ENCODE data around the gene PDK2.

PDK2 gene

DNA sequence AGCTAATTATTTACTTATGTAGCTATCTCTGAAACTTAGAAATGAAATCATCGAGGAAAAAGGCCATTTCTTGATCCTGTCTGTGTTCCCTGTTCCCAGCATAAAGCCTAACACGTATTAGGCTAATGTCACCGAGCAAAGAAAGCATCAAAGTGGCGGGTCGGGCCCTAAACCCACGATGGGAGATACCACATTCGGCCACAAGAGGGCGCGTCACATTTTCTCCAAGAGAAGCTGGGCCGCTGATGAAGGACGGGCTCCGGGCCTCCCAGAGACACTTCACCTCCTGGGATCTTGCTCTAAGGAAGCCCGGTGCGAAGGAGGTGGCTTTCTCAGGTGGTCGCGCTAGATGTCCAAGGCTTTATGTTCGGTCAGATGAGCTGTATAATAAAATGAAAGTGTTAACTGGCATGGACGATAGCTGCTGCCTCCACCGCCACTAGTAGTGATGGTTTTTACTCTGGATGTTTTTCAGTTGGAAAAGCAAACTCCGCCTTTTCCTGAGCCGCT, 853 bp upstream of the PDK2 start:
- TF ChIP-seq TSHZ2 (CRISPR knock-in tag; IDR thresholded peaks at IDR 0.05) = no peak
- no peak for TF ChIP-seq ARNTL (CRISPR knock-in tag; IDR thresholded peaks at IDR 0.05; ENCODE audit: borderline replicate concordance, low read depth)
- ATAC-seq = peak; percentile 71

DNA sequence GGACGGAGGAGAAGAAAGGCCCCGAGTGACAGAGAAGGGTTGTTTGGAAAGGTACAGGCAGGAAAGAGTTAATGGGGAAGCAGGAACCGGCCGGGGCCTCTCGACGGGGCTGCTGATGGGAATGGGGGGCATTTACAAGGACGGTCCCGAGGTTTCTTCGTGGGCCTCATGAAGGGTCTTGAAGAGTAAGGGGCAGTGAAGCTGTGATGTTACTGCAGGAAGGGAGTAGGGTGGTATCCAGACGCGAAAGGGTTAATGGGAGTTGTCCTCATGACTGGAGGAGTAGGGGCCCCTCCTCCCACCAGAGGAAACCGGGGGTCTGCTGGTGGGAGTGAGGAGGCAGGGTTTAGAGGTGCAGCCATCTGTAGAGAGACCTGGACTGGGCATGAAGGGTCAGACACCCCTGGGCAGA, 481 bp downstream of the PDK2 start:
- ATAC-seq = 0 out of 3 replicates have a peak, but pooled peaks have one; percentile 0
- no peak for TF ChIP-seq ISL1 (CRISPR knock-in tag; IDR thresholded peaks at IDR 0.05)
- no peak for TF ChIP-seq ZFP30 (CRISPR knock-in tag; IDR thresholded peaks at IDR 0.05)
- TF ChIP-seq ZNF8 (CRISPR knock-in tag; IDR thresholded peaks at IDR 0.05) = no peak
- TF ChIP-seq RARB (CRISPR knock-in tag; IDR thresholded peaks at IDR 0.05) = no peak
- TF ChIP-seq ZC3H10 (CRISPR knock-in tag; IDR thresholded peaks at IDR 0.05) = no peak
- no peak for TF ChIP-seq PPARA (CRISPR knock-in tag; IDR thresholded peaks at IDR 0.05; ENCODE audit: borderline replicate concordance)
- TF ChIP-seq BACH2 (CRISPR knock-in tag; IDR thresholded peaks at IDR 0.05; ENCODE audit: borderline replicate concordance) = no peak
- TF ChIP-seq, protein P1, sequence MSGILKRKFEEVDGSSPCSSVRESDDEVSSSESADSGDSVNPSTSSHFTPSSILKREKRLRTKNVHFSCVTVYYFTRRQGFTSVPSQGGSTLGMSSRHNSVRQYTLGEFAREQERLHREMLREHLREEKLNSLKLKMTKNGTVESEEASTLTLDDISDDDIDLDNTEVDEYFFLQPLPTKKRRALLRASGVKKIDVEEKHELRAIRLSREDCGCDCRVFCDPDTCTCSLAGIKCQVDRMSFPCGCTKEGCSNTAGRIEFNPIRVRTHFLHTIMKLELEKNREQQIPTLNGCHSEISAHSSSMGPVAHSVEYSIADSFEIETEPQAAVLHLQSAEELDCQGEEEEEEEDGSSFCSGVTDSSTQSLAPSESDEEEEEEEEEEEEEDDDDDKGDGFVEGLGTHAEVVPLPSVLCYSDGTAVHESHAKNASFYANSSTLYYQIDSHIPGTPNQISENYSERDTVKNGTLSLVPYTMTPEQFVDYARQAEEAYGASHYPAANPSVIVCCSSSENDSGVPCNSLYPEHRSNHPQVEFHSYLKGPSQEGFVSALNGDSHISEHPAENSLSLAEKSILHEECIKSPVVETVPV (CRISPR knock-in tag; IDR thresholded peaks at IDR 0.05) = no peak
- TF ChIP-seq CSDC2 (CRISPR knock-in tag; IDR thresholded peaks at IDR 0.05) = no peak
- no peak for TF ChIP-seq TOX (CRISPR knock-in tag; IDR thresholded peaks at IDR 0.05; ENCODE audit: borderline replicate concordance)
- TF ChIP-seq ESRRG (CRISPR knock-in tag; IDR thresholded peaks at IDR 0.05) = no peak
- TF ChIP-seq ZNF565 (CRISPR knock-in tag; conservative IDR thresholded peaks at IDR 0.05; ENCODE audit: low read depth) = no peak

DNA sequence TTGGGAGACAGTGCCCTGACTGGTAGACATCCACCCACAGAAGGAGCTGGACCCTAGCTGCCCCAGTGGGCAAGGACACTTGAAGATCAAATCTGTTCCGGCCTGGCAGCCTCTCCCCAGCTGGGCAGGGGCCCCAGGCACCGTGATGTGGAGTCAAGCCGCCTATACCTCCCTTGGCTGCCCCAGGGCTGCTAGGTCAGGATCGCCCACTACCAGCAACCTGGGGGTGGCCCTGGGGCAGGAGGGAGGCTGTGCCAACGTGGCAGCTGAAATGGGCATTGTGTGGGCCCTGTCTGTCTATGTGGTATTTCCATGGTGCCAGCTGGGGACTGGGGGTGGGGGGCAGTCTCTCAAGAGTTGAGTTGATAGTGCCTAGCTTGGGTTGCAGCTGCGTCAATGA, 941 bp downstream of the PDK2 start:
- no peak for ATAC-seq
- TF ChIP-seq, protein P2, sequence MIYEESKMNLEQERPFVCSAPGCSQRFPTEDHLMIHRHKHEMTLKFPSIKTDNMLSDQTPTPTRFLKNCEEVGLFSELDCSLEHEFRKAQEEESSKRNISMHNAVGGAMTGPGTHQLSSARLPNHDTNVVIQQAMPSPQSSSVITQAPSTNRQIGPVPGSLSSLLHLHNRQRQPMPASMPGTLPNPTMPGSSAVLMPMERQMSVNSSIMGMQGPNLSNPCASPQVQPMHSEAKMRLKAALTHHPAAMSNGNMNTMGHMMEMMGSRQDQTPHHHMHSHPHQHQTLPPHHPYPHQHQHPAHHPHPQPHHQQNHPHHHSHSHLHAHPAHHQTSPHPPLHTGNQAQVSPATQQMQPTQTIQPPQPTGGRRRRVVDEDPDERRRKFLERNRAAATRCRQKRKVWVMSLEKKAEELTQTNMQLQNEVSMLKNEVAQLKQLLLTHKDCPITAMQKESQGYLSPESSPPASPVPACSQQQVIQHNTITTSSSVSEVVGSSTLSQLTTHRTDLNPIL (CRISPR knock-in tag; IDR thresholded peaks at IDR 0.05; ENCODE audit: low read depth) = no peak
- TF ChIP-seq, protein P1 (CRISPR knock-in tag; IDR thresholded peaks at IDR 0.05) = no peak
- TF ChIP-seq ZNF70 (CRISPR knock-in tag; IDR thresholded peaks at IDR 0.05) (no peak), RARB (CRISPR knock-in tag; IDR thresholded peaks at IDR 0.05) (no peak), ARNTL (CRISPR knock-in tag; IDR thresholded peaks at IDR 0.05; ENCODE audit: borderline replicate concordance, low read depth) (no peak), PATZ1 (CRISPR knock-in tag; IDR thresholded peaks at IDR 0.05; ENCODE audit: borderline replicate concordance) (no peak), TCF4 (CRISPR knock-in tag; IDR thresholded peaks at IDR 0.05; ENCODE audit: borderline replicate concordance) (no peak)

DNA sequence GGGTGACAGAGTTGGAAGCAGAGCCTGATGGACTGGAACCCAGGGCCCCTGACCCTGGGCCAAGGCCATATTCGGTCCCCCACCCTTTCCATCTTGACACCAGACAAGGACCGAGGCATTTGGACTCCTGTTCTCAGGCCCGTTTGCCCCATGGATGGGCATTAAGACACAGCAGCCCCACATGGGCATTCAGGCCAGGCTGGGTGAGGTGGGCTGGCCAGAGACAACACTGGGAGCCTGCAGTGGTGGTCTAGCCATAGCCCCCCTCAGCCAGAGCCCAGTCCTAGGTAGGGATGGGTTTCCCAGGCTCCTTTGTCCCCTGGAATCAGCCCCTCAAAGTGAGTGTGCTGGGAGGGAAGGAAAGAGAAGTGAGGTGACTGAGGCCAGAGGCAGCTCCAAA, 1.6 kb downstream of the PDK2 start:
- no peak for ATAC-seq
- TF ChIP-seq PPARA (CRISPR knock-in tag; IDR thresholded peaks at IDR 0.05; ENCODE audit: borderline replicate concordance) (no peak), ARNTL (CRISPR knock-in tag; IDR thresholded peaks at IDR 0.05; ENCODE audit: borderline replicate concordance, low read depth) (no peak), ZC3H10 (CRISPR knock-in tag; IDR thresholded peaks at IDR 0.05) (no peak), ZNF8 (CRISPR knock-in tag; IDR thresholded peaks at IDR 0.05) (no peak), PATZ1 (CRISPR knock-in tag; IDR thresholded peaks at IDR 0.05; ENCODE audit: borderline replicate concordance) (no peak), TCF4 (CRISPR knock-in tag; IDR thresholded peaks at IDR 0.05; ENCODE audit: borderline replicate concordance) (no peak), RARB (CRISPR knock-in tag; IDR thresholded peaks at IDR 0.05) (no peak), ESRRG (CRISPR knock-in tag; IDR thresholded peaks at IDR 0.05) (no peak), ZNF565 (CRISPR knock-in tag; conservative IDR thresholded peaks at IDR 0.05; ENCODE audit: low read depth) (no peak), ZNF70 (CRISPR knock-in tag; IDR thresholded peaks at IDR 0.05) (no peak), TSHZ2 (CRISPR knock-in tag; IDR thresholded peaks at IDR 0.05) (no peak)
- TF ChIP-seq, protein P2 (CRISPR knock-in tag; IDR thresholded peaks at IDR 0.05; ENCODE audit: low read depth) = no peak

All from SK-N-SH treated with all-trans-retinoic acid at 6 μM for 48 hours (cell line).